ENCODE results near the gene NACA2. TPM values are rescaled to one million over a fixed set of nuclear protein-coding genes. Genes with fewer than 3 reads are reported as not detected.

Gene NACA2
- total RNA-seq (2021; ENCODE audit: unreplicated experiment): not detected
- polyA plus RNA-seq (2012): 0.23 TPM in 1 of 2 replicates, not detected in the other
- percentile 28 among the genes with signal in this experiment for Bru-seq, nascent RNA
- not detected for BruChase-seq, experiment 1, labeled RNA remaining after a 6-hour chase
- BruChase-seq, experiment 2, labeled RNA remaining after a 2-hour chase: percentile 31 among the genes with signal in this experiment
- long read RNA-seq: 0 reads

- intact Hi-C loops (cut with micrococcal nuclease): no loop called here
- Histone ChIP-seq H3K27ac (ENCODE audit: low read depth, low read length) (no peak within 1 kb of the TSS), H3K4me3 (replicated peaks in 1 of 2; ENCODE audit: low read depth in 1 of 2, low read length in 2 of 2) (no peak within 1 kb of the TSS), H4K20me1 (ENCODE audit: insufficient read depth) (no peaks in the 10 kb centered on the region), H2AFZ (ENCODE audit: low read depth, low read length, poor library complexity, severe bottlenecking) (no peak within 1 kb of the TSS), H3K79me2 (ENCODE audit: insufficient read depth, low read length) (no peaks in the 10 kb centered on the region), H3K27me3 (ENCODE audit: insufficient read depth, low read length) (no peaks in the 10 kb centered on the region), H3K4me2 (ENCODE audit: low read length) (no peak within 1 kb of the TSS), H3K4me1 (ENCODE audit: control insufficient read depth in 1 of 2, insufficient read depth in 2 of 2, low read length in 2 of 2) (no peaks in the 10 kb centered on the region), H3K36me3 (ENCODE audit: control insufficient read depth in 1 of 2, insufficient read depth in 2 of 2, low read length in 2 of 2) (no peaks in the 10 kb centered on the region), H3K9ac (ENCODE audit: low read length) (no peak within 1 kb of the TSS), H3K9me3 (ENCODE audit: control insufficient read depth in 1 of 2, insufficient read depth in 1 of 2, low read depth in 1 of 2, low read length in 2 of 2) (no peaks in the 10 kb centered on the region), H3K9me2 (ENCODE audit: insufficient read depth) (no peaks in the 10 kb centered on the region)
- POLR2A ChIA-PET: no interaction called here
- TF ChIP-seq YY1 (IDR thresholded peaks at IDR 0.05; ENCODE audit: extremely low read depth, insufficient replicate concordance, low read depth, low read length) (no peak), CBX3 (IDR thresholded peaks at IDR 0.05; ENCODE audit: low read depth) (no peak), SIN3A (IDR thresholded peaks at IDR 0.05; ENCODE audit: low read depth) (no peak), ZFX (IDR thresholded peaks at IDR 0.05) (no peak), ATF3 (IDR thresholded peaks at IDR 0.05) (no peak), ZNF274 (IDR thresholded peaks at IDR 0.05; ENCODE audit: low read depth, low read length) (no peak), TCF7L2 (IDR thresholded peaks at IDR 0.05; ENCODE audit: borderline replicate concordance, extremely low read depth, insufficient read depth, insufficient read length) (no peak), CTCF (IDR thresholded peaks at IDR 0.05 in 2 of 3, conservative IDR thresholded peaks at IDR 0.05 in 1 of 3; ENCODE audit: borderline replicate concordance in 1 of 3, insufficient read depth in 1 of 3, low read depth in 2 of 3, low read length in 2 of 3) (no peak), ELF1 (IDR thresholded peaks at IDR 0.05; ENCODE audit: borderline replicate concordance, low read depth) (no peak), CEBPB (IDR thresholded peaks at IDR 0.05; ENCODE audit: low read depth) (no peak), POLR2A (IDR thresholded peaks at IDR 0.05; ENCODE audit: borderline replicate concordance, extremely low read depth, insufficient read depth, insufficient read length) (no peak), JUND (IDR thresholded peaks at IDR 0.05) (no peak), MAX (IDR thresholded peaks at IDR 0.05) (no peak), POLR2AphosphoS5 (IDR thresholded peaks at IDR 0.05; ENCODE audit: low read depth, low read length) (no peak), RAD21 (IDR thresholded peaks at IDR 0.05; ENCODE audit: low read depth) (no peak), EZH2phosphoT487 (IDR thresholded peaks at IDR 0.05; ENCODE audit: borderline replicate concordance) (no peak)
- DNase-seq (ENCODE audit: low read depth, low spot score) (no peak), ATAC-seq (no peak)
- RAD21 ChIA-PET (ENCODE audit: low non-redundant PET in 1 of 2, low total read pairs in 2 of 2, uncharacterized antibody in 2 of 2, unreplicated experiment in 2 of 2): no interaction called here
- no TSS peak for BruUV-seq (replicated peaks)
- CTCF ChIA-PET: no interaction called here
Observed at GRCh38 chr17:61591018-61591417, at the start of gene NACA2. NACA2 (minus strand) TSS chr17:61591219; CDS start chr17:61591180, 39 bp downstream.
